GM12872 (cell line): ENCODE data around the gene EFCAB6.

Experiments
- TF ChIP-seq, protein P1 (sequence below): IDR thresholded peaks from 3 replicates; pipeline ENCODE4 v1.5.1; 2011; ENCODE audit warnings: low read depth, mild to moderate bottlenecking, low read length, moderate library complexity; ENCODE audit not compliant: insufficient read depth

The EFCAB6 gene

DNA sequence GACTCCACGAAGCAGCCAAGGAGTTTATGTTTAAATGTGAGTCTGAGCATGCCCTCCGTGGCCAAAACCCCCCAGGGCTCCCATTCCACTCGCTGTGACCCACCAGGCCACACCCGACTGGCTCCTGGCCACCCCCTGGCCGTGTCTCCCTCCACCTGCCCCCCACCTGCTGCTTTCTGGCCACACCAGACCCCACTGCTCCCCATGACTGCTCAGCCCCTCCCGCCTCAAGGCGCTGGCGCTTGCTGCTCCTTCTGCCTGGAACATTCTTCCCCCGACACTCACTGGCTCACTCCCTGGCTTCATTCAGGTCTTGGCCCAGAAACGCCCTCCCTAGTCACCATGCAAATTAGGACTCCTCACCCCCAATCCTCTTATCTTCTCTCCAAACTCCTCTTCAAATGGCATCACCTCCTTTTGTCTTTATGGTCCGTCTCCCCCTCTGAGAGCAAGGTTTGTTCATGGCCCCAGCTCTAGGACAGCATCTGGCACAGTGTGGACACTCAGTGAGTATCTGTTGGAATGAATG, 72.2 kb downstream of the EFCAB6 start:
- TF ChIP-seq, protein P1, sequence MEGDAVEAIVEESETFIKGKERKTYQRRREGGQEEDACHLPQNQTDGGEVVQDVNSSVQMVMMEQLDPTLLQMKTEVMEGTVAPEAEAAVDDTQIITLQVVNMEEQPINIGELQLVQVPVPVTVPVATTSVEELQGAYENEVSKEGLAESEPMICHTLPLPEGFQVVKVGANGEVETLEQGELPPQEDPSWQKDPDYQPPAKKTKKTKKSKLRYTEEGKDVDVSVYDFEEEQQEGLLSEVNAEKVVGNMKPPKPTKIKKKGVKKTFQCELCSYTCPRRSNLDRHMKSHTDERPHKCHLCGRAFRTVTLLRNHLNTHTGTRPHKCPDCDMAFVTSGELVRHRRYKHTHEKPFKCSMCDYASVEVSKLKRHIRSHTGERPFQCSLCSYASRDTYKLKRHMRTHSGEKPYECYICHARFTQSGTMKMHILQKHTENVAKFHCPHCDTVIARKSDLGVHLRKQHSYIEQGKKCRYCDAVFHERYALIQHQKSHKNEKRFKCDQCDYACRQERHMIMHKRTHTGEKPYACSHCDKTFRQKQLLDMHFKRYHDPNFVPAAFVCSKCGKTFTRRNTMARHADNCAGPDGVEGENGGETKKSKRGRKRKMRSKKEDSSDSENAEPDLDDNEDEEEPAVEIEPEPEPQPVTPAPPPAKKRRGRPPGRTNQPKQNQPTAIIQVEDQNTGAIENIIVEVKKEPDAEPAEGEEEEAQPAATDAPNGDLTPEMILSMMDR, result no peak

DNA sequence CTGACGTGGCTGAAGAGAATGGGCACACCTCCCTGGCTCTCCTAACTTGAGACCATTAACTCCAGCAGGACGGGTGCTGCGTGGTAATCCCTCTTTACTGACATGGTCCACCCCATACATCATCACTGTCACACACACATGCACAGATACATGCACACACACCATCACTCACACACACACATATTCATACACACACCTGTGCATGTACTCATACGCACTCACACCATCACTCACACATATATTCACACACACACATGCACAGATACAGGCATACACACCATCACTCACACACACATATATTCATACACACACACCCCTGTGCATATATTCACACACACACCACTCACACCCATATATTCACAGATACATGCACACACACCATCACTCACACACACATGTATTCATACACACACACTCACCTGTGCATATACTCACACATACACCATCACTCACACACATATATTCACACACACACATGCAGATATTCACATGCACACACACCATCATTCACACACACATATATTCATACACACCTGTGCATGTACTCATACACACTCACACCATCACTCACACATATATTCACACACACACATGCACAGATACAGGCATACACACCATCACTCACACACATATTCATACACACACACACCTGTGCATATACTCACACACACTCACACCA, 74.8 kb downstream of the EFCAB6 start:
- TF ChIP-seq, protein P1, result no peak

DNA sequence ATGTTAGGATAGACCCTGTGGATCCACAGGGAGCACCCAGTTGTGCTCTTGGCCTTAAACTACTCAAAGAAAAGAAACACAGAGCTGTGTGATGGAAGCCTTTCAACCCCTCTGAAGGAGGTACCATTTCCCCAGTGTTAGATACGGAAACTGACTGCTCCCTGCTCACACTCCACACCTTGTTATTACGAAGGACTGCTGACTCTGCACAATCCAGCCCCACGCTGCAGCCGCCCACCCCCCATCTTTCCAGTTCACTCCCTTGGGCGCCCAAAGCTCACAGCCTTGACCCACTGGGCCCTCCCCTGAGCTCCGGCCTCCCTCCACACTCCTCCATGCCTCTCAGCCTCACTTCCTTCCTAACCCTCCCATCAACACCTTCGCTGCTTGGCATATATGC, 75.5 kb downstream of the EFCAB6 start:
- TF ChIP-seq, protein P1, result no peak

DNA sequence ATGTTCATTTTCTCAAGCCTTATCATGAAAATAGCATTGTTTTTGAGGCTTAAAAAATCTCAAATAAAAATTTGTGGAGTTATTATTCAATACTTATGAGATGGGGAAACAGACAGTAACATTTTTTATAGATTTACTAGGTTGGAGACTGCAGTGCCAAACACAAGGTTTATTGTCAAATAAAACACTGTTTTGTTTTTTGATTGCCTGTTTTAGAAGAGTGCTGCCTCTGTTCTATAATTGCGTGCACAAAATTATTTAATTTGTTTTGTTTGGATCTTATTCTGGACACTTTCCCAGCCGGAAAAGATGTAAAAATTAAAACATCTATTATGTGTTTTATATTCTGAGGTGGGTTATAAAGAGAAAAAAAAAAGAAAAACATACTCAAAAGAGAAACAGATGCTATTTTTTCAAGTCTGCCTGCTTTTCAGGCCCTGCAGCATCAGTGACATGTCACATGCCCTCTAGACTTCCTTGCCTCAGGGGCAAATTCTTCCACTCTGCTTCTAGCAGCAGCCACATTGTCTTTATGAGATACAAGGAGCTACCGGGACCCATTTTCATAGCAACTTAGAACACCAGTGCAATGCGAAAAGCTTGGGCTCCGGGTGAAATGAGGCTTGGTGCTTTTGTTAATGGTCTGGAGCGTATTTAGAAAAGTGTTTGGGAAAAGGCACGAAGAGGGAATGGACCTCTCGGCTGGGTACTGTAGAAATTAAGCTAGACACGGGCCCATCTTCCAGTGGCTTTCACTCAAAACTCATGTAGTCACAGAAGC, 77.5 kb downstream of the EFCAB6 start:
- TF ChIP-seq, protein P1, result no peak

DNA sequence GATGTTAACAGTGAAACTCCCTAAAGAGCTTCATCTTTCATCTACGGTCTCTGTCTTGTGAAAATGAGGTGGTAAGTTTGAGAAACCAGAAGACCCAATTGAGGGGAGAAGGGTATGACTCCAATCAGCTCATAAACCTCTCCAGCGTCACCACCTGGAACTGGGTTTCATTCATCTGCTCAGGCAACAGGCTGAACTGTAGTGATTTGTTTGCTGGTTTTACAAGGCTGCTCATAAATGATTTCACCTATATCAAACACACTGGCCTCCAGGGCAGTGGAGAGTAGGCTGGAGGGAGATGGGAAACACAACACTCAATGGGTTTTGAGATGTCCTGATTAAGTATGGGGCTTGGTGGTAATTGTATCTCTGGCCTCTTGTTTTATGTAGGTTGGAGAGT, 79.0 kb downstream of the EFCAB6 start:
- TF ChIP-seq, protein P1, result no peak

DNA sequence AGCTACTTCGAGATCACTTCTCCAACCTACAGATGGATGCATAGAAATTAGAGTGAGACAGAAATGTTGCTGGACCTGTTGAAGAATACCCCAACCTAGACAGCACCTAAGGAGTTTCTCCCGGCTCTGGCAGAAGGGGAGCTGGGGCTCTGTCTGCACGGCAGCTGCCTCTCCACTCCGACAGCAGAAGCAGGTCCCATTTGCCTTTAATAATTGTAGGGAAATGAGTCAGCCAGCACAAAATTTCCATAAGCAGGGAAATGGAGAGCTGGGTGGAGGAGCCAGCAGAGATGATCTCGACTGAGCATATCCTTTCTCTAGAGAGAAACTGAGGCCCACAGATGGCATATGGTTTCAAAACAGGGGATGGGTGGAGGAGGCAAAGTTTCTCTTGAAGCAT, 80.1 kb downstream of the EFCAB6 start:
- TF ChIP-seq, protein P1, result no peak

DNA sequence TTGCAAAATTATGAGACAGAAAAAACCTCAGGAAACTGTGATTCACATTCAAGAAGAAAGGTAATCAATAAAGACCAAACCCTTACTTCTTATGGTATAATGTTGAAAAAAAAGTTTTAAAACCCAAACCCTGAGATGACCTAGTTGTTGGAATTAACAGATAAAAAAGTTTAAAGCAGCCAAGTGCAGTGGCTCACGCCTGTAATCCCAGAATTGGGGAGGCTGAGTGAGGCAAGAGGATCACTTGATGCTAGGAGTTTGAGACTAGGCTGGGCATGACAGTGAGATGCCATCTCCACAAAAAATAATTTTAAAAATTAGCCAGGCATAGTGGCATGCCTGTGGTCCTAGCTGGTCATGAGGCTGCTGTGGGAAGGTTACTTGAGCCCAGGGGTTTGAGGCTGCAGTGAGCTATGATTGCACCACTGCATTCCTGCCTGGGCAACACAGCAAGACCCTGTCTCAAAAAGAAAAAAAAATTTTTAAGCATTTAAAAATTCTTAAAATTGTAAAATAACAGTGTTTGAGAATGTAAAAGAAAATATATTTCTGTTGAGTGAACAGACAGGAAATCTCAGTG, 85.1 kb downstream of the EFCAB6 start:
- TF ChIP-seq, protein P1, result no peak
